Natural killer cell treated with Interleukin-12 subunit alpha and Interleukin-12 subunit beta and Interleukin-15 and Interleukin-18, amount 100 ng/mL, for 72 hours (primary cell): ENCODE results near the gene KL. TPM values are rescaled to one million over a fixed set of nuclear protein-coding genes. Genes with fewer than 3 reads are reported as not detected.

Source experiments
- ATAC-seq, 2 donors: fragments of 150-1000 bp; cut with Tn5 transposase in 1 of 2; sonication (Bioruptor Pico), chemical (Tn5 transposase) in 1 of 2; 2 replicates each; pipeline ENCODE4 v1.10.0; 2021
- DNase-seq: peaks from one replicate; pipeline ENCODE4 v3.0.0; 2022; ENCODE audit warnings: low spot score
- H3K27ac Mint-ChIP-seq, 2 donors: 1 replicate in 1 of 2; 2 replicates in 1 of 2; pipeline ENCODE4 v1.8.0; 2022; ENCODE audit warnings: mixed read lengths in 2 of 2, mild to moderate bottlenecking in 1 of 2, moderate library complexity in 1 of 2
- H3K27me3 Mint-ChIP-seq, 2 donors: 1 replicate in 1 of 2; 2 replicates in 1 of 2; pipeline ENCODE4 v1.8.0; 2022; ENCODE audit warnings: mixed read lengths in 2 of 2
- H3K36me3 Mint-ChIP-seq: one replicate; pipeline ENCODE4 v1.8.0; 2022; ENCODE audit warnings: mixed read lengths
- H3K4me1 Mint-ChIP-seq, 2 donors: 1 replicate in 1 of 2; 2 replicates in 1 of 2; pipeline ENCODE4 v1.8.0; 2022; ENCODE audit warnings: low read depth in 2 of 2, mixed read lengths in 2 of 2, mild to moderate bottlenecking in 1 of 2
- H3K4me3 Mint-ChIP-seq: one replicate; pipeline ENCODE4 v1.8.0; 2022; ENCODE audit warnings: mixed read lengths
- H3K9me3 Mint-ChIP-seq: 2 replicates; pipeline ENCODE4 v1.8.0; 2022; ENCODE audit warnings: mixed read lengths
- total RNA-seq, 2 donors: library from RNA; stranded (reverse); gene quantifications; one replicate each; pipeline ENCODE4 v1.2.3, GENCODE V29; 2022

Gene KL
- total RNA-seq, 2 donors from 2014 or later: 0.10 TPM; not detected in 1

GRCh38 chr13:33033986-33034385, 17.8 kb downstream of the KL start:
- Mint-ChIP-seq H3K9me3 (peaks cover 6% of the 10 kb centered on the region), H3K4me1 (peaks cover 5 to 9% of the 10 kb centered on the region in 2 donors), H3K4me3 (no peak overlapping the region), H3K27ac (no peak overlapping the region), H3K27me3 (peaks cover 20 to 38% of the 10 kb centered on the region in 2 donors), H3K36me3 (peaks cover 4% of the 10 kb centered on the region)
- no peak for ATAC-seq
- no peak for DNase-seq

GRCh38 chr13:33034882-33035520, 18.8 kb downstream of the KL start:
- peaks cover 4% of the 10 kb centered on the region for H3K36me3 Mint-ChIP-seq

GRCh38 chr13:33037673-33038072, 21.4 kb downstream of the KL start:
- Mint-ChIP-seq H3K4me1 (peaks cover 5 to 9% of the 10 kb centered on the region in 2 donors), H3K36me3 (peaks cover 2% of the 10 kb centered on the region), H3K27ac (no peak overlapping the region), H3K4me3 (no peak overlapping the region), H3K9me3 (peaks cover 3% of the 10 kb centered on the region), H3K27me3 (peaks cover 10 to 29% of the 10 kb centered on the region in 2 donors)
- DNase-seq: no peak
- ATAC-seq: no peak

More at GRCh38 chr13:33034882-33035520, 18.8 kb downstream of the KL start:
- H3K4me3 Mint-ChIP-seq: no peak overlapping the region
- peaks cover 5 to 9% of the 10 kb centered on the region in 2 donors for H3K4me1 Mint-ChIP-seq
- DNase-seq: no peak
- ATAC-seq: no peak
- no peak overlapping the region for H3K27ac Mint-ChIP-seq
- peaks cover 6% of the 10 kb centered on the region for H3K9me3 Mint-ChIP-seq
- H3K27me3 Mint-ChIP-seq: peaks cover 22 to 38% of the 10 kb centered on the region in 2 donors

GRCh38 chr13:33040090-33040489, 23.9 kb downstream of the KL start:
- no peaks in the 10 kb centered on the region for H3K4me1 Mint-ChIP-seq
- H3K27me3 Mint-ChIP-seq: peaks cover 5 to 20% of the 10 kb centered on the region in 2 donors
- DNase-seq (no peak), ATAC-seq (no peak)
- H3K36me3 Mint-ChIP-seq: no peaks in the 10 kb centered on the region
- H3K27ac Mint-ChIP-seq: no peak overlapping the region
- H3K4me3 Mint-ChIP-seq: no peak overlapping the region
- peaks cover 3% of the 10 kb centered on the region for H3K9me3 Mint-ChIP-seq

GRCh38 chr13:33045851-33046592, 29.8 kb downstream of the KL start:
- Mint-ChIP-seq H3K27me3 (peaks cover 6 to 42% of the 10 kb centered on the region in 2 donors), H3K9me3 (peaks cover 2% of the 10 kb centered on the region), H3K36me3 (no peaks in the 10 kb centered on the region), H3K27ac (no peak overlapping the region), H3K4me3 (no peak overlapping the region), H3K4me1 (no peaks in the 10 kb centered on the region)
- no peak for ATAC-seq
- DNase-seq: no peak

- Mint-ChIP-seq H3K36me3 (no peaks in the 10 kb centered on the region), H3K4me3 (no peak overlapping the region), H3K4me1 (no peaks in the 10 kb centered on the region), H3K27ac (no peak overlapping the region), H3K27me3 (peaks cover 3 to 33% of the 10 kb centered on the region in 2 donors), H3K9me3 (peaks cover 2% of the 10 kb centered on the region)
- ATAC-seq (no peak), DNase-seq (no peak)
These were observed 33.9 kb downstream of the KL start for GRCh38 chr13:33050161-33050560.

- peaks cover 2% of the 10 kb centered on the region for H3K9me3 Mint-ChIP-seq
- ATAC-seq: no peak
- DNase-seq: no peak
- H3K27ac Mint-ChIP-seq: no peak overlapping the region
- H3K27me3 Mint-ChIP-seq: peaks cover 3 to 23% of the 10 kb centered on the region in 2 donors
- H3K4me3 Mint-ChIP-seq: no peak overlapping the region
- H3K4me1 Mint-ChIP-seq: no peaks in the 10 kb centered on the region
- no peaks in the 10 kb centered on the region for H3K36me3 Mint-ChIP-seq
These were observed 35.4 kb downstream of the KL start for GRCh38 chr13:33051632-33052031.

GRCh38 chr13:33052506-33053280, 36.5 kb downstream of the KL start:
- Mint-ChIP-seq H3K4me1 (no peaks in the 10 kb centered on the region), H3K9me3 (peaks cover 2% of the 10 kb centered on the region), H3K27ac (no peak overlapping the region), H3K4me3 (no peak overlapping the region), H3K27me3 (peaks cover 3 to 17% of the 10 kb centered on the region in 2 donors), H3K36me3 (no peaks in the 10 kb centered on the region)
- ATAC-seq (no peak), DNase-seq (no peak)

GRCh38 chr13:33053397-33054066, 37.3 kb downstream of the KL start:
- Mint-ChIP-seq H3K4me3 (no peak overlapping the region), H3K9me3 (peaks cover 2% of the 10 kb centered on the region), H3K27ac (no peak overlapping the region), H3K4me1 (no peaks in the 10 kb centered on the region), H3K27me3 (peaks cover 3 to 9% of the 10 kb centered on the region in 2 donors), H3K36me3 (no peaks in the 10 kb centered on the region)
- DNase-seq: no peak
- no peak for ATAC-seq

GRCh38 chr13:33057019-33057780, 41.0 kb downstream of the KL start:
- Mint-ChIP-seq H3K27ac (no peak overlapping the region), H3K9me3 (no peaks in the 10 kb centered on the region), H3K36me3 (no peaks in the 10 kb centered on the region), H3K4me3 (no peak overlapping the region), H3K4me1 (no peaks in the 10 kb centered on the region), H3K27me3 (no peaks in the 10 kb centered on the region)
- ATAC-seq: no peak
- no peak for DNase-seq

- H3K36me3 Mint-ChIP-seq: no peaks in the 10 kb centered on the region
- no peaks in the 10 kb centered on the region for H3K27me3 Mint-ChIP-seq
- ATAC-seq: no peak
- peaks cover 4% of the 10 kb centered on the region for H3K9me3 Mint-ChIP-seq
- no peak for DNase-seq
- H3K4me3 Mint-ChIP-seq: no peak overlapping the region
- no peaks in the 10 kb centered on the region for H3K4me1 Mint-ChIP-seq
- H3K27ac Mint-ChIP-seq: no peak overlapping the region
These were observed 42.6 kb downstream of the KL start for GRCh38 chr13:33058776-33059327.

- DNase-seq (no peak), ATAC-seq (no peak)
- Mint-ChIP-seq H3K36me3 (no peaks in the 10 kb centered on the region), H3K27ac (no peak overlapping the region), H3K4me1 (no peaks in the 10 kb centered on the region), H3K9me3 (peaks cover 4% of the 10 kb centered on the region), H3K4me3 (no peak overlapping the region), H3K27me3 (no peaks in the 10 kb centered on the region)
These were observed 44.6 kb downstream of the KL start for GRCh38 chr13:33060815-33061214.

GRCh38 chr13:33066329-33066728, 50.1 kb downstream of the KL start:
- ATAC-seq: no peak
- Mint-ChIP-seq H3K27me3 (peaks cover 6 to 9% of the 10 kb centered on the region in 2 donors), H3K27ac (no peak overlapping the region), H3K36me3 (no peaks in the 10 kb centered on the region), H3K4me1 (no peaks in the 10 kb centered on the region), H3K4me3 (no peak overlapping the region), H3K9me3 (peaks cover 4% of the 10 kb centered on the region)
- DNase-seq: no peak
